ENCODE measurements around the gene LTBP2.

Gene LTBP2

GRCh38 chr14:74571901-74572725 lies 39.9 kb downstream of the LTBP2 start:
- H3K27ac ChIP-seq = peak overlapping the region; percentile 54
- peak; percentile 83 for DNase-seq
- no peak overlapping the region for H3K4me3 ChIP-seq (ENCODE audit: low read depth, low read length)
- H3K27me3 ChIP-seq (ENCODE audit: insufficient read depth, low read depth, severe bottlenecking) = no peaks in the 10 kb centered on the region
- no peaks in the 10 kb centered on the region for H3K9me3 ChIP-seq (ENCODE audit: severe bottlenecking)
- H3K36me3 ChIP-seq = no peaks in the 10 kb centered on the region
- TF ChIP-seq CTCF (IDR thresholded peaks at IDR 0.05; ENCODE audit: low read depth, low read length) = no peak

- Histone ChIP-seq H3K27ac (peak overlapping the region; percentile 11; the same call in 1 of the 2 replicates), H3K27me3 (ENCODE audit: insufficient read depth, low read depth, severe bottlenecking) (no peaks in the 10 kb centered on the region), H3K9me3 (ENCODE audit: severe bottlenecking) (no peaks in the 10 kb centered on the region), H3K36me3 (no peaks in the 10 kb centered on the region), H3K4me3 (ENCODE audit: low read depth, low read length) (no peak overlapping the region)
- TF ChIP-seq CTCF (IDR thresholded peaks at IDR 0.05; ENCODE audit: low read depth, low read length) = no peak
- DNase-seq = no peak
Measured at GRCh38 chr14:74571441-74571841, 40.6 kb downstream of the LTBP2 start.

GRCh38 chr14:74570696-74571095 lies 41.3 kb downstream of the LTBP2 start:
- Histone ChIP-seq H3K9me3 (ENCODE audit: severe bottlenecking) (no peaks in the 10 kb centered on the region), H3K27ac (no peak overlapping the region)

GRCh38 chr14:74569806-74570591 lies 42.0 kb downstream of the LTBP2 start:
- Histone ChIP-seq H3K4me3 (ENCODE audit: low read depth, low read length) (no peak overlapping the region), H3K9me3 (ENCODE audit: severe bottlenecking) (no peaks in the 10 kb centered on the region), H3K27me3 (ENCODE audit: insufficient read depth, low read depth, severe bottlenecking) (no peaks in the 10 kb centered on the region), H3K36me3 (no peaks in the 10 kb centered on the region), H3K27ac (no peak overlapping the region)
- peak; percentile 32 for DNase-seq
- no peak for TF ChIP-seq CTCF (IDR thresholded peaks at IDR 0.05; ENCODE audit: low read depth, low read length)

More at GRCh38 chr14:74570696-74571095, 41.3 kb downstream of the LTBP2 start:
- DNase-seq = no peak
- H3K4me3 ChIP-seq (ENCODE audit: low read depth, low read length) = no peak overlapping the region
- no peak for TF ChIP-seq CTCF (IDR thresholded peaks at IDR 0.05; ENCODE audit: low read depth, low read length)
- H3K27me3 ChIP-seq (ENCODE audit: insufficient read depth, low read depth, severe bottlenecking) = no peaks in the 10 kb centered on the region
- H3K36me3 ChIP-seq = no peaks in the 10 kb centered on the region

- no peak for DNase-seq
- no peak overlapping the region for H3K4me3 ChIP-seq (ENCODE audit: low read depth, low read length)
- H3K9me3 ChIP-seq (ENCODE audit: severe bottlenecking) = no peaks in the 10 kb centered on the region
- no peaks in the 10 kb centered on the region for H3K27me3 ChIP-seq (ENCODE audit: insufficient read depth, low read depth, severe bottlenecking)
- TF ChIP-seq CTCF (IDR thresholded peaks at IDR 0.05; ENCODE audit: low read depth, low read length) = no peak
- no peak overlapping the region for H3K27ac ChIP-seq
- no peaks in the 10 kb centered on the region for H3K36me3 ChIP-seq
Measured at GRCh38 chr14:74569387-74569786, 42.6 kb downstream of the LTBP2 start.

Data from WERI-Rb-1 (cell line).